Measurements from ENCODE around the gene C1orf116. TPM values are rescaled to one million over a fixed set of nuclear protein-coding genes. Genes with fewer than 3 reads are reported as not detected.

The C1orf116 gene
- total and polyA plus RNA-seq, 7 experiments from 2014 or later: 0.11 to 0.15 TPM; not detected in 5

DNA sequence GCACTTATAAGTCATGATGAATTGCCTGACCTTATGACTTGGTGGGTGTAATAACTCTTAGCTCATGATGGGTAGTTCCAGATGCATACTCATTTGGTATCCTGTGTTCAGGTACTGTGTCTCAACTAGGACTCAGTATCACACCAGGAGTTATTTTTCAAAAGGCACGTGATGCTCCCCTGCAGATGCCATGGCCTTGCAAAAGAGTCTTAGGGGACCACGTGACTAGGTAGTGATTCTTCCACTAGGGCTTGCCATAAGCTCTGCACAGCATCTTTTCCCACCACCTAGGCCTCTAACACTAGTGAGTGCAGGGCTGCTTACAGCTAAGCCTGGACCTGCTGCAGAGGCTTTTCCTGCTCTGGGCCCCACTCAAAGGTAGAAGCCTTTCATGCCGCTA is 58.4 kb downstream of the C1orf116 start:
- Histone ChIP-seq H3K27me3 (ENCODE audit: control insufficient read depth in 2 of 2, insufficient read depth in 2 of 2, low read length in 2 of 2) (no peaks in the 10 kb centered on the region), H3K27ac (ENCODE audit: low read depth, low read length) (no peak overlapping the region), H3K4me3 (ENCODE audit: low read length) (no peak overlapping the region), H3K36me3 (ENCODE audit: control insufficient read depth in 2 of 3, insufficient read depth in 3 of 3, low read length in 3 of 3) (no peaks in the 10 kb centered on the region), H3K4me1 (ENCODE audit: control insufficient read depth in 2 of 2, insufficient read depth in 2 of 2, low read length in 2 of 2) (no peaks in the 10 kb centered on the region), H3K9me3 (ENCODE audit: control insufficient read depth in 2 of 3, low read length in 3 of 3) (no peaks in the 10 kb centered on the region)
- peaks cover 0 to 7% (median 0%) of the 10 kb centered on the region in 7 donors for H3K4me1 Mint-ChIP-seq
- POLR2A ChIA-PET: interaction anchor here (0.8 to 3.2 kb wide), 4 partner anchors 9 to 52 kb away, joined by 3 to 13 read pairs (median 4); partner anchors contain the start of gene FCMR
- no peaks in the 10 kb centered on the region for H3K9me3 Mint-ChIP-seq
- H3K4me3 Mint-ChIP-seq: no peak overlapping the region
- peaks cover 0 to 1% (median 0%) of the 10 kb centered on the region in 5 donors for H3K36me3 Mint-ChIP-seq
- H3K27ac Mint-ChIP-seq: no peak overlapping the region
- intact Hi-C loops (cut with micrococcal nuclease): no loop called here
- peaks cover 0 to 53% (median 0%) of the 10 kb centered on the region in 5 donors for H3K27me3 Mint-ChIP-seq
- ATAC-seq (no peak), DNase-seq (no peak)
- CTCF ChIA-PET: interaction anchor here (1.1 to 5.8 kb wide), 2 partner anchors 7 to 244 kb away, joined by 3 to 42 read pairs; no protein-coding TSS in a partner anchor

DNA sequence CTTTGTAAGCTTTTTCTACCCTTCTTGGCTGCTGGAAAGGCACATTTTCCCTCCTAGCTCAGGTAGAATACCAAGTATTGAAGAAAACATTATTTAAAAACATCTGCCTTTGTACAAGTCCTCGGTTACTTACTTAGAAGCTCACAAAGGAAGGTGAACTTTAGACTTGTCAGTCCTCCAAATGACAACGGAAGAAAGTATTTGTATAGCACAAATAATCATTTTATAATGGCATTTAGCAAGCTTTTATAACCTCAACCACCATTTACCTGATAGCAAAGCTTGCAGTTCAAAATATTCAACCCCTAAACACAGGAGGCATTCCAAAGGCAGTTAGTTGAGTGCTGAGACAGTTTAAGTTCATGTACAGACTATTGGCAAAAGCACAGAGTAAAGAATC is 59.8 kb downstream of the C1orf116 start:
- intact Hi-C loops (cut with micrococcal nuclease): no loop called here
- Mint-ChIP-seq H3K27ac (peak overlapping the region in 1 of 9 donors; percentile 77), H3K27me3 (peaks cover 0 to 49% (median 0%) of the 10 kb centered on the region in 5 donors), H3K9me3 (no peaks in the 10 kb centered on the region), H3K36me3 (peaks cover 0 to 1% (median 0%) of the 10 kb centered on the region in 5 donors), H3K4me1 (peaks cover 7 to 21% (median 10%) of the 10 kb centered on the region in 7 donors), H3K4me3 (no peak overlapping the region)
- peaks cover 0 to 7% of the 10 kb centered on the region in 2 donors for H3K4me1 ChIP-seq (ENCODE audit: control insufficient read depth in 2 of 2, insufficient read depth in 2 of 2, low read length in 2 of 2)
- no peak for ATAC-seq
- no peak overlapping the region for H3K27ac ChIP-seq (ENCODE audit: low read depth, low read length)
- ChIA-PET CTCF (interaction anchor here (1.0 to 5.8 kb wide), 3 partner anchors 9 to 246 kb away, joined by 3 to 42 read pairs (median 3); no protein-coding TSS in a partner anchor), POLR2A (interaction anchor here (3.2 kb wide), 1 partner anchor 51 kb away, joined by 13 read pairs; the partner anchor contains the start of gene FCMR)
- DNase-seq: no peak
- H3K27me3 ChIP-seq (ENCODE audit: control insufficient read depth in 2 of 2, insufficient read depth in 2 of 2, low read length in 2 of 2): no peaks in the 10 kb centered on the region
- no peak overlapping the region for H3K4me3 ChIP-seq (ENCODE audit: low read length)
- no peaks in the 10 kb centered on the region for H3K9me3 ChIP-seq (ENCODE audit: control insufficient read depth in 2 of 3, low read length in 3 of 3)
- H3K36me3 ChIP-seq (ENCODE audit: control insufficient read depth in 2 of 3, insufficient read depth in 3 of 3, low read length in 3 of 3): no peaks in the 10 kb centered on the region

DNA sequence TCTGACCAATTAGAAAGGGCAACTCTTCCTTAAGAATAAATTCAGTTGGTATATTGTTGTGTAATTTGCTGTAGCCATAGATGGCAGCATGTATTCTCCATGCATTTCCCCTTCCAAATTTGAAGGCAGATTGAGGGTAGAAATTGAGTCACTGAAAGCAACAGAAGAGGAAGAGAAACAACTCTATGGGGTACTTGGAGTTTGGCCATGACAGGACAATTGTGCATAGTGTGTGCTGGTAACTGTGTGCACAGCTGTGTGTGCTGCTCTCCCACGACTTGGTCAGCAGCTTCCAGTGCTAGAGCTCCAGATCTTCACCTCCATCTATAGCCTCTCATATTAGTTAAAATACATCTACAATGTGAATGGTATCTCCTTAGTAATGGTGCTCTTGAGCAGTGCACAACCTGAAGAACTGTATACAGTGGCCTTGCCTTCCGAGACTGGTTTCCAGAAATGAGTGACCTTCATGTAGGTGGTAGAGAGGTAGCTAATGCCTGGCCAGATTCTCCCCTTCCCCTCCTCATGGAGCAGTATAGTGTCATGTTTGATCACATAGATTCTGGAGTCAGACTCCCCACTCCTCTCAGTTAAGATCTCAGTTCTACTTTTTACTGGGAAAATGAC is 61.4 kb downstream of the C1orf116 start:
- peaks cover 0 to 41% (median 0%) of the 10 kb centered on the region in 5 donors for H3K27me3 Mint-ChIP-seq
- POLR2A ChIA-PET: interaction anchor here (0.6 to 3.2 kb wide), 3 partner anchors 49 to 255 kb away, joined by 3 to 13 read pairs (median 3); partner anchors contain the start of gene FCMR
- Histone ChIP-seq H3K27ac (ENCODE audit: low read depth, low read length) (no peak overlapping the region), H3K27me3 (ENCODE audit: control insufficient read depth in 2 of 2, insufficient read depth in 2 of 2, low read length in 2 of 2) (no peaks in the 10 kb centered on the region), H3K4me3 (ENCODE audit: low read length) (no peak overlapping the region), H3K36me3 (ENCODE audit: control insufficient read depth in 2 of 3, insufficient read depth in 3 of 3, low read length in 3 of 3) (no peaks in the 10 kb centered on the region), H3K9me3 (ENCODE audit: control insufficient read depth in 2 of 3, low read length in 3 of 3) (no peaks in the 10 kb centered on the region), H3K4me1 (ENCODE audit: control insufficient read depth in 2 of 2, insufficient read depth in 2 of 2, low read length in 2 of 2) (peaks cover 0 to 18% of the 10 kb centered on the region in 2 donors)
- H3K27ac Mint-ChIP-seq: peak overlapping the region in 1 of 9 donors; percentile 37
- ATAC-seq (peak; percentile 58), DNase-seq (no peak)
- peaks cover 0 to 1% (median 0%) of the 10 kb centered on the region in 5 donors for H3K36me3 Mint-ChIP-seq
- no peaks in the 10 kb centered on the region for H3K9me3 Mint-ChIP-seq
- CTCF ChIA-PET: interaction anchor here (0.8 to 5.8 kb wide), 2 partner anchors 10 to 35 kb away, joined by 3 to 42 read pairs; no protein-coding TSS in a partner anchor
- H3K4me1 Mint-ChIP-seq: peaks cover 20 to 34% (median 22%) of the 10 kb centered on the region in 7 donors
- no peak overlapping the region for H3K4me3 Mint-ChIP-seq
- intact Hi-C loops (cut with micrococcal nuclease): no loop called here

DNA sequence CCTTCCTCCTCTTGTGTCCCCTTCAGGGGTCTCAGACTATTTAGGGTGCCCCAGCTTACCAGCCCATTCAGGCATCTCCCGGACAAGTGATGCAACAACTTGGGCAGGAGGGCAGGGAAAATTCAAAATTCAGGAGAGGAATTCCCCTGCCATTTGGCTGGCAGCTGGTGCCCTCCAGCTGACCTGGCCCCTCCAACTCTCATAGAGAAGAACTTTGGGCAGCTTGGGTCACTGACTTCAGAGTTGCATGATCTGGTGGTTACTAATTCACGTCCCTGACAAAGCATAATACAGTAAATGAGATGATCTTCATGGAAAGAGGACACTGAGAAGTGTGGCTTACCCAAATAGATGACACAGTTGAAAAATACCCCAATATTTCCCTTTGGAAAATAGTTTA is 62.1 kb downstream of the C1orf116 start, which contains the start of gene FCAMR:
Gene FCAMR, minus strand, starts transcription at position 15 of the 400 bp plus-strand sequence. CDS start 335 bp downstream, outside the sequence.
- ChIA-PET POLR2A (interaction anchor here (0.6 kb wide), 2 partner anchors 132 to 359 kb away, joined by 3 read pairs; no protein-coding TSS in a partner anchor), CTCF (interaction anchor here (5.8 kb wide), 1 partner anchor 11 kb away, joined by 42 read pairs; no protein-coding TSS in a partner anchor)

DNA sequence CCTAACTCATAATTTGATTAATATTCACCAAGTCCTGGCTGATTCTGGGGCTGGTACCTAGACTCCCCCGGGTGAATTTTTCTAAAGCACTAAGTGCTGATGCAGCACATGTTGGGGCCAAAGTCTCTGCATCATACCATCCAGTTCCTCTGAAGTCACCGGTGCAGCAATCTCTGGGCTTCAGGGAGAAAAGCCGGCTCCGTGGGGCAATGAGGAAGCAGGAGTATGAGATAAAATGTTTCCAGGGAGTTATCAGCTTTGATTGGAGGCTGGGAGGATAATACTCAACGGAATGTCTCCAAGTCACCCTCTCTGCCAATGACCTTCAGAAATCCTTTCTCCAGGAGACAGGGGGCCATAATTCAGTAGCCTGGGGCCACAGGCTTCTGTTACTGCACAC is 63.5 kb downstream of the C1orf116 start:
- POLR2A ChIA-PET: interaction anchor here (0.5 to 1.3 kb wide), 2 partner anchors 50 to 460 kb away, joined by 3 read pairs; no protein-coding TSS in a partner anchor
- DNase-seq (no peak), ATAC-seq (no peak)
- peaks cover 0 to 1% (median 0%) of the 10 kb centered on the region in 5 donors for H3K36me3 Mint-ChIP-seq
- CTCF ChIA-PET: interaction anchor here (0.6 to 5.8 kb wide), 4 partner anchors 12 to 340 kb away, joined by 3 to 42 read pairs (median 3); no protein-coding TSS in a partner anchor
- no peaks in the 10 kb centered on the region for H3K9me3 Mint-ChIP-seq
- Histone ChIP-seq H3K27me3 (ENCODE audit: control insufficient read depth in 2 of 2, insufficient read depth in 2 of 2, low read length in 2 of 2) (no peaks in the 10 kb centered on the region), H3K9me3 (ENCODE audit: control insufficient read depth in 2 of 3, low read length in 3 of 3) (no peaks in the 10 kb centered on the region), H3K4me3 (ENCODE audit: low read length) (no peak overlapping the region), H3K4me1 (ENCODE audit: control insufficient read depth in 2 of 2, insufficient read depth in 2 of 2, low read length in 2 of 2) (peaks cover 0 to 18% of the 10 kb centered on the region in 2 donors), H3K36me3 (ENCODE audit: control insufficient read depth in 2 of 3, insufficient read depth in 3 of 3, low read length in 3 of 3) (no peaks in the 10 kb centered on the region), H3K27ac (ENCODE audit: low read depth, low read length) (no peak overlapping the region)
- intact Hi-C loops (cut with micrococcal nuclease): no loop called here
- H3K27me3 Mint-ChIP-seq: peaks cover 0 to 39% (median 0%) of the 10 kb centered on the region in 5 donors
- H3K4me3 Mint-ChIP-seq: no peak overlapping the region
- peak overlapping the region in 1 of 9 donors; percentile 51 for H3K27ac Mint-ChIP-seq
- peaks cover 20 to 41% (median 25%) of the 10 kb centered on the region in 7 donors for H3K4me1 Mint-ChIP-seq

More for the DNA sequence above, 62.1 kb downstream of the C1orf116 start, which contains the start of gene FCAMR:
- no peaks in the 10 kb centered on the region for H3K27me3 ChIP-seq (ENCODE audit: control insufficient read depth in 2 of 2, insufficient read depth in 2 of 2, low read length in 2 of 2)
- H3K27ac Mint-ChIP-seq: peak within 1 kb of the TSS in 2 of 9 donors; percentile 39 to 41
- H3K27me3 Mint-ChIP-seq: peaks cover 0 to 41% (median 0%) of the 10 kb centered on the region in 5 donors
- H3K4me1 Mint-ChIP-seq: peaks cover 20 to 36% (median 25%) of the 10 kb centered on the region in 7 donors
- no peaks in the 10 kb centered on the region for H3K9me3 ChIP-seq (ENCODE audit: control insufficient read depth in 2 of 3, low read length in 3 of 3)
- H3K36me3 ChIP-seq (ENCODE audit: control insufficient read depth in 2 of 3, insufficient read depth in 3 of 3, low read length in 3 of 3): no peaks in the 10 kb centered on the region
- no peaks in the 10 kb centered on the region for H3K9me3 Mint-ChIP-seq
- peaks cover 0 to 18% of the 10 kb centered on the region in 2 donors for H3K4me1 ChIP-seq (ENCODE audit: control insufficient read depth in 2 of 2, insufficient read depth in 2 of 2, low read length in 2 of 2)
- ATAC-seq (no peak), DNase-seq (no peak)
- intact Hi-C loops (cut with micrococcal nuclease): no loop called here
- H3K4me3 ChIP-seq (ENCODE audit: low read length): no peak within 1 kb of the TSS
- no peak within 1 kb of the TSS for H3K4me3 Mint-ChIP-seq
- no peak within 1 kb of the TSS for H3K27ac ChIP-seq (ENCODE audit: low read depth, low read length)
- H3K36me3 Mint-ChIP-seq: peaks cover 0 to 1% (median 0%) of the 10 kb centered on the region in 5 donors

All from naive thymus-derived CD4-positive, alpha-beta T cell (primary cell).